Suprapubic skin (tissue), 4 donors: ENCODE results near the gene FAM163B. TPM values are rescaled to one million over a fixed set of nuclear protein-coding genes. Genes with fewer than 3 reads are reported as not detected.

Source experiments
- DNase-seq, 2 donors: peaks; one replicate each; pipeline ENCODE4 v3.0.0-alpha.2; 2019; ENCODE audit warnings: low spot score in 2 of 2
- H3K27ac ChIP-seq: fragments of 200-600 bp; sonication (generic); one replicate; pipeline ENCODE4 v1.5.1; 2019
- H3K27me3 ChIP-seq: fragments of 200-600 bp; sonication (generic); one replicate; pipeline ENCODE4 v1.5.1; 2019
- H3K36me3 ChIP-seq: fragments of 200-600 bp; sonication (generic); one replicate; pipeline ENCODE4 v1.5.1; 2019
- H3K4me1 ChIP-seq: fragments of 200-600 bp; sonication (generic); one replicate; pipeline ENCODE4 v1.5.1; 2019
- H3K4me3 ChIP-seq: fragments of 200-600 bp; sonication (generic); one replicate; pipeline ENCODE4 v1.5.1; 2019; ENCODE audit warnings: mild to moderate bottlenecking
- H3K9me3 ChIP-seq: fragments of 200-600 bp; sonication (generic); one replicate; pipeline ENCODE4 v1.5.1; 2019
- CTCF ChIP-seq, 2 donors: fragments of 200-600 bp in 1 of 2; fragments of 450-650 bp in 1 of 2; sonication (generic) in 1 of 2; IDR thresholded peaks; one replicate each; pipeline ENCODE4 v1.5.1; 2016 to 2019; ENCODE audit warnings: antibody characterized with exemption in 2 of 2, mild to moderate bottlenecking in 1 of 2, moderate library complexity in 1 of 2
- EP300 ChIP-seq: sonication (generic); formaldehyde crosslinking; IDR thresholded peaks from one replicate; pipeline ENCODE4 v1.6.1; 2017; ENCODE audit warnings: antibody characterized with exemption
- POLR2A ChIP-seq, 2 donors: fragments of 450-650 bp; IDR thresholded peaks; one replicate each; pipeline ENCODE4 v1.6.1; 2017; ENCODE audit warnings: antibody characterized with exemption in 2 of 2, mild to moderate bottlenecking in 2 of 2, moderate library complexity in 2 of 2
- POLR2AphosphoS5 ChIP-seq, 3 donors: sonication (generic); formaldehyde crosslinking; IDR thresholded peaks; one replicate each; pipeline ENCODE4 v1.6.1; 2017; ENCODE audit warnings: antibody characterized with exemption in 3 of 3
- WGBS: methylation state at CpG from one replicate; pipeline ENCODE4 v1.1.5; 2018; 5-methylcytosine and 5-hydroxymethylcytosine counted together
- total RNA-seq, 4 donors: library from RNA; depleted of rRNA; stranded (reverse); fragments of >200 nt; gene quantifications; one replicate each; pipeline ENCODE4 v1.1.0, GENCODE V29; 2016

Gene FAM163B
- total RNA-seq, 4 donors from 2014 or later: not detected

DNA sequence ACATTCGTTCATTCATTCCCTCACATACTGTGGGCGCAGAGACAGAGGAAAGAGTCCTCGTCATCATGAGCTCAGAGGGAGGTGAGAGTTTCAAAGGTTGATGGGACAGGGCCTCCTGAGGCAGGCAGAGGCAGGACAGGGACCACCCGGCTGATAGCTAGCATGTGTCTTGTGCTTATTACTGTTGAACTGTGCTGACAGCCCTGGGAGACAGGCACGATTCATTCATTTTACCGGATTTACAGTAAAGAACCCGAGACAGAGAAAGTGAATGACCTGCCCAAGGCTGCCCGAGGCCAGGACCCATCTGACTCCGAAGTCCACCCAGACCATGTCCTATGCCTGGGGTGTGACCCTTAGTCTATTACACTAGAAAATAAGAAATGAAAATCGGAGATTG lies 4.9 kb upstream of the FAM163B start:
- Histone ChIP-seq H3K27ac (no peak overlapping the region), H3K9me3 (no peaks in the 10 kb centered on the region), H3K4me3 (no peak overlapping the region), H3K4me1 (peaks cover 5% of the 10 kb centered on the region), H3K27me3 (peaks cover 96% of the 10 kb centered on the region), H3K36me3 (no peaks in the 10 kb centered on the region)
- WGBS: 62% methylated on average over 10 of the region's 10 CpGs
- no peak for TF ChIP-seq EP300
- TF ChIP-seq CTCF (IDR thresholded peaks at IDR 0.05): no peak
- TF ChIP-seq POLR2AphosphoS5 (IDR thresholded peaks at IDR 0.05): no peak
- TF ChIP-seq POLR2A (IDR thresholded peaks at IDR 0.05): no peak
- DNase-seq: no peak

DNA sequence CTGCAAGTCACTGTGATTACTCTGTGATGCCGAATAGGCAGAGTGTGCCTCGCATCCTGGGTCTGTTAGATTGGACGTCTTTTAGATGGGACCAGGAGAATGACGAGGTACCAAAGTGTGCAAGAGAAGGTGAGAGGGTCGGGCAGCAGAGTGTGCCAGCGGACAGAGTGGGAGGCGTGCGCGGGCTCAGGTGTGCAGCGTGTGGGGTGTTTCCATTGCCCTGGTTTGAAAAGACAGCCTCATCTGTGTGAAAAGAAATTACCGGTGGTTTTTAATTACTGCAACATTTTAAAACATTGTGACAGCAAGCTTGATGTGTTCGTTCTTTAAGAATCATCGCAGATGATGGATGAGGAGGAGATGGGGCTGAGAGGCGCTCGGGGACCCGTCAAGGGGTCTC lies 4.2 kb upstream of the FAM163B start:
- Histone ChIP-seq H3K4me1 (peaks cover 7% of the 10 kb centered on the region), H3K9me3 (no peaks in the 10 kb centered on the region), H3K27me3 (peaks cover 99% of the 10 kb centered on the region), H3K27ac (no peak overlapping the region), H3K36me3 (no peaks in the 10 kb centered on the region), H3K4me3 (no peak overlapping the region)
- WGBS: 75% methylated on average over 16 of the region's 16 CpGs
- no peak for DNase-seq
- TF ChIP-seq POLR2AphosphoS5 (IDR thresholded peaks at IDR 0.05): no peak
- TF ChIP-seq POLR2A (IDR thresholded peaks at IDR 0.05): no peak
- no peak for TF ChIP-seq CTCF (IDR thresholded peaks at IDR 0.05)
- TF ChIP-seq EP300: no peak

DNA sequence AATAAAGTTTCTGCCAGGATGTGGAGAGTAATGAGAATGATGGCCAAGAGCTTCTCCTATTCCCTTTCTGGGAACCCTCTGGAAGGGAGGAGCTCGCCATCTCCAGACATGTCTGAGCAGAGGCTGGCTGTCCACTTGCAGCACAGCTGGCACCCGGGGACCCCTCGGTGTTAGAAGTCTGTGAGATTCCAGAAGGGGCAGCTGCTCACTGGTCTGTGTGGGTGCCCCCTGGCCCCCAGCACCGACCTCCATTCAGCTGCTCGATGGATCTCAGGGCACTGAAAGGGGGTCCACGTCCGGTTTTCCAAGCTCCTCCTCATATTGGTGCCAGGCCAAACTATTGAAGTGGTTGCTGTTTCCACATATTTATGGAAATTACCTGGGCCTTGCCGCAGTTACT lies 3.6 kb upstream of the FAM163B start:
- Histone ChIP-seq H3K27me3 (peaks cover 99% of the 10 kb centered on the region), H3K4me1 (peaks cover 7% of the 10 kb centered on the region), H3K27ac (no peak overlapping the region), H3K4me3 (no peak overlapping the region), H3K9me3 (no peaks in the 10 kb centered on the region), H3K36me3 (no peaks in the 10 kb centered on the region)
- WGBS: 41% methylated on average over 7 of the region's 8 CpGs
- TF ChIP-seq CTCF (IDR thresholded peaks at IDR 0.05): no peak
- no peak for TF ChIP-seq EP300
- no peak for DNase-seq

- no peaks in the 10 kb centered on the region for H3K36me3 ChIP-seq
- no peaks in the 10 kb centered on the region for H3K9me3 ChIP-seq
- no peak overlapping the region for H3K27ac ChIP-seq
- no peak overlapping the region for H3K4me3 ChIP-seq
- H3K27me3 ChIP-seq: peaks cover 99% of the 10 kb centered on the region
- no peak for DNase-seq
- TF ChIP-seq POLR2AphosphoS5 (IDR thresholded peaks at IDR 0.05) (no peak), EP300 (no peak), CTCF (IDR thresholded peaks at IDR 0.05) (no peak), POLR2A (IDR thresholded peaks at IDR 0.05) (no peak)
- WGBS: 84% methylated on average over 9 of the region's 9 CpGs
- H3K4me1 ChIP-seq: peaks cover 7% of the 10 kb centered on the region
Measured at GRCh38 chr9:133612051-133612450, 2.9 kb upstream of the FAM163B start.

GRCh38 chr9:133610845-133611244 lies 1.7 kb upstream of the FAM163B start:
- peaks cover 7% of the 10 kb centered on the region for H3K4me1 ChIP-seq
- no peak for DNase-seq
- WGBS: 89% methylated on average over 5 of the region's 5 CpGs
- TF ChIP-seq POLR2A (IDR thresholded peaks at IDR 0.05): no peak
- no peak for TF ChIP-seq EP300
- no peak for TF ChIP-seq CTCF (IDR thresholded peaks at IDR 0.05)
- no peaks in the 10 kb centered on the region for H3K9me3 ChIP-seq
- no peak overlapping the region for H3K4me3 ChIP-seq
- no peak overlapping the region for H3K27ac ChIP-seq
- peaks cover 99% of the 10 kb centered on the region for H3K27me3 ChIP-seq
- no peaks in the 10 kb centered on the region for H3K36me3 ChIP-seq
